ENCODE measurements around the gene CEP131. TPM values are rescaled to one million over a fixed set of nuclear protein-coding genes. Genes with fewer than 3 reads are reported as not detected.

The CEP131 gene
- total RNA-seq, 4 donors from 2014 or later: 6.0 to 8.8 (median 7.5) TPM

DNA sequence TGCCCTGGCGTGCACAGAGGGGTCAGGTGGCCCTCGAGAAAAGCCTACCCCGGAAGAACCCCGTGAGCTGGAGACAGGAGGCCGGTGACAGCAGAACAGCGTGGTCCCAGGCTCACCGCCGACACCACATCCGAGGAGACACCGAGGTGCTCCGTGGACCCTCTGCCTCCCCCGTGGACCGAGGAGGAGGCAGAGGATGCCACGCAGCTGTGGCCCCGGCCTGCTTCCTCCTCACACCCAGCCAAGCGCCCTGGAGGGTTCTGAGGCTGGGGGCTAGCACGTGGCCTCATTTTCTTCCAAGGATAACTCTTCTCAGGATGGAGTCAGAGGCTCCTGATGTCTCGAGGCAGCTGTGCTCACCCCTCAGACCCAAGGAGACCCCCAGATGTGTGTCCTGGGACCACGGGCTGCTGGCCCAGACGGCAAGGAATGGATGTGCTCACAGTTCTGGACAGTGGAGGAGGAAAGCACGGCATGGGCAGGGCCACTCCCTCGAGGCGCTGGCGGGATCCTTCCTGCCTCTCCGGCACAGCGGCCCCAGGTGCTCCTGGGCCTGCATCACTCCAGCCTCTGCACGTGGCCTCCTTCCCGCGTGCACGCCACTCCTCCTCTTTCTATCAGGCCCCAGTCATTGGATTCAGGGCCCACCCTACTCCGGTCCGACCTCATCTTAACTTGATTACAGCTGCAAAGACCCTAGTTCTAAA lies 61.9 kb downstream of the CEP131 start:
- in situ Hi-C loops (cut with MboI; ENCODE audit: low sequenced_read_pairs in 4 of 4): no loop called here
- peaks cover 0 to 3% of the 10 kb centered on the region in 2 donors for H3K4me1 ChIP-seq
- ATAC-seq: no peak
- intact Hi-C loops (cut with DNase I; ENCODE audit: low total_unique reads): no loop called here
- H3K9me3 ChIP-seq: no peaks in the 10 kb centered on the region
- TF ChIP-seq POLR2A (IDR thresholded peaks at IDR 0.05): no peak
- TF ChIP-seq, protein P1, sequence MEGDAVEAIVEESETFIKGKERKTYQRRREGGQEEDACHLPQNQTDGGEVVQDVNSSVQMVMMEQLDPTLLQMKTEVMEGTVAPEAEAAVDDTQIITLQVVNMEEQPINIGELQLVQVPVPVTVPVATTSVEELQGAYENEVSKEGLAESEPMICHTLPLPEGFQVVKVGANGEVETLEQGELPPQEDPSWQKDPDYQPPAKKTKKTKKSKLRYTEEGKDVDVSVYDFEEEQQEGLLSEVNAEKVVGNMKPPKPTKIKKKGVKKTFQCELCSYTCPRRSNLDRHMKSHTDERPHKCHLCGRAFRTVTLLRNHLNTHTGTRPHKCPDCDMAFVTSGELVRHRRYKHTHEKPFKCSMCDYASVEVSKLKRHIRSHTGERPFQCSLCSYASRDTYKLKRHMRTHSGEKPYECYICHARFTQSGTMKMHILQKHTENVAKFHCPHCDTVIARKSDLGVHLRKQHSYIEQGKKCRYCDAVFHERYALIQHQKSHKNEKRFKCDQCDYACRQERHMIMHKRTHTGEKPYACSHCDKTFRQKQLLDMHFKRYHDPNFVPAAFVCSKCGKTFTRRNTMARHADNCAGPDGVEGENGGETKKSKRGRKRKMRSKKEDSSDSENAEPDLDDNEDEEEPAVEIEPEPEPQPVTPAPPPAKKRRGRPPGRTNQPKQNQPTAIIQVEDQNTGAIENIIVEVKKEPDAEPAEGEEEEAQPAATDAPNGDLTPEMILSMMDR (IDR thresholded peaks at IDR 0.05 in 4 of 5, conservative IDR thresholded peaks at IDR 0.05 in 1 of 5): no peak
- no peaks in the 10 kb centered on the region for H3K36me3 ChIP-seq
- peak overlapping the region in 2 of 4 donors; percentile 47 to 48 for H3K27ac ChIP-seq
- H3K27me3 ChIP-seq: peaks cover 11 to 22% (median 15%) of the 10 kb centered on the region in 3 donors
- H3K4me3 ChIP-seq: peak overlapping the region in 2 of 4 donors; percentile 13 to 43
- no peak for DNase-seq

DNA sequence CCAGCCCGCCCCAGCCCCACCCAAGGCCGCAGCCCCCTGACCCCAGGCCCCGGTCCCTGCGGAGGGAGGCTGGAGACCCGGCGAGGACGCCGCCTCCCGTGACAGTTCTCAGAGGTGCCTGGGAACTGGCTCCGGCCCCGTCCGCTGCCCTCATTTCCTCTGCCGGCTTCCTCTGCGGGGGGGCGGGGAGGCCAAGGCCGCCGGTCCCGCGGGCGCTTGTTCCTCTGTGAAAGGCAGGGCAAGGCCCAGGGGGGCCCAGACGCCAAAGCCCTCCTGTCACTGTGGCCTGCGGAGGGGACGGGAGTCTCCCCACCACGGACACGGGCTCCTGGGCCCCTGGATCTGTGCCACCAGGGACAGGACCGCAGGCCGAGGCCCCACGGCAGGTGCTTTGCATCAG lies 62.5 kb downstream of the CEP131 start:
- TF ChIP-seq, protein P1 (IDR thresholded peaks at IDR 0.05 in 4 of 5, conservative IDR thresholded peaks at IDR 0.05 in 1 of 5): no peak
- TF ChIP-seq POLR2A (IDR thresholded peaks at IDR 0.05): no peak
- ATAC-seq (no peak), DNase-seq (no peak)
- Histone ChIP-seq H3K4me3 (peak overlapping the region in 3 of 4 donors; percentile 13 to 43 (median 20)), H3K36me3 (no peaks in the 10 kb centered on the region), H3K9me3 (no peaks in the 10 kb centered on the region), H3K27me3 (peaks cover 7 to 17% (median 10%) of the 10 kb centered on the region in 3 donors), H3K27ac (peak overlapping the region in 2 of 4 donors; percentile 47 to 48), H3K4me1 (no peaks in the 10 kb centered on the region)
- in situ Hi-C loops (cut with MboI; ENCODE audit: low sequenced_read_pairs in 4 of 4) (no loop called here), intact Hi-C loops (cut with DNase I; ENCODE audit: low total_unique reads) (no loop called here)

DNA sequence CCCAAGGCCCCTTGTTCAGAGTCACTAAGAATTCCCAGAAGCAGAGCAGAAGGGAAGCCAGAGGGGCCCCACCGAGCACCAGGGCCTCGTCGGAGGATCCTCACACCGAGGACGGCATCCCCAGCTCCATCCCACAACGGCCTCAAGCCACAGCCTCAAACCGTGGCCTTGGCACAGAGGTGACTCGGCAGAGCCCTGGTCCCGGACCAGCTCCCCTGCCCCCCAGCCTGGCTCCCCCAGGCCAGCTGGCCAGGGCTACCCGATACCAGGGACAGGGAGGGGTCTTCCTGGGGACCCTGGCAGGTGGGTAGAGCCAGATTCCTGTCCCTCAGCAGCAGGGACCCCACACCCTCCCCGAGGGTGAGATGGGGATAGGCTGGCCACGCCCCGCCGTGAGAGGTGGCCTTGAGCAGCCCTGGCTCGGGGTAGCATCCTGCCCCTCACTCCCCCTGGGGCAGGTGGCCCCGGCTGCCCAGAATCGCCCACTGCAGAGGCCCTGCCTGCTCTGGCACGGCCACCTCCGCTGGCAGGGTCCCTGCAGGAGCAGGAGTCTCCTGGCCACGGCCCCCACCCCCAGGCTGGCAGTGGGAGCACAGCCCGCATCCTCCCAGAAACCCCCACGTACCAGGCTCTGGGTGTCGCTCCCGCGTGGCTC lies 63.0 kb downstream of the CEP131 start:
- H3K27ac ChIP-seq: peak overlapping the region in 2 of 4 donors; percentile 47 to 48
- in situ Hi-C loops (cut with MboI; ENCODE audit: low sequenced_read_pairs in 4 of 4): no loop called here
- no peak for ATAC-seq

DNA sequence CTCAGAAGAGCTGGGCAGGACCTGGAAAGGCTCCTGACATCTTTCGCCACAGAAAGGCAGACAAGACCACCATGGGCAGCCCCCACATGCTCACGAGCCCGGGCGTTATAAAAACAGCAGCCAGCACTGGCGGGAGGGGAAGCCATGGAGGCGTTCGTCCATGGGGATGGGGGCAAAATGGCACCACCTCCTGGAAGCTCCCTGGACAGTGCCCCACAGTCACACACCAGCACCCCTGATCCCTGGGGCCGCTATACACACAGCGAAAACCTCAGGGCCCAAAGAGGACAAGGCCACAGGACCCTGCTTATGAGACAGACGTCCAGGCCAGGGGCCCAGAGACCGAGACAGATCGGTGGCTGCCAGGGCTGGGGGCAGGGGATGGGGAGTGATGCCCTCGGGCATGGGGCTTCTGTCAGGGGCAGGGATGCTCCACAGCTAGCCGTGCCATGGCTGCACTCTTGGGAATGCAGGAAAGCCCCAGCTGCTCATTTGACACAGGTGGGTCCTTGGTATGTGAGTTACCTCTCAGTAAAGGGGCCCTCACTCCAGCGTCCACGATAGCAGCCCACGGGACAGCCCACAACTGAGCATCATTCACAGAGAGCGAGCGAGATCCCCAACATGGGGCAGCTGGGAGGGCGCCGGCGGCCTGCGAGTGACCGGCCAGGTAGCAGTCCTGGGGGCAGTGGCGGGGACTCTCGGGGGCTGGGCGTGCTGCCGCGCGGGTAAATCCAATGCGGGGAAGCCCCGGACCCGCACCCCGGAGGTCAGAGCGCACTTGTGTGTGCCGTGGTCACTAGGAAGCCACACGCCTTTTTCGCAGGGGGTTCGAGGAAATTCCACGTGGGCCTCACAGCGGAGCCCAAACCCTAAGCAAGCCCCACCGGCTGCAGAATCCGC lies 63.8 kb downstream of the CEP131 start:
- H3K27ac ChIP-seq: no peak overlapping the region
- in situ Hi-C loops (cut with MboI; ENCODE audit: low sequenced_read_pairs in 4 of 4): no loop called here
- ATAC-seq (no peak), DNase-seq (no peak)
- H3K36me3 ChIP-seq: no peaks in the 10 kb centered on the region
- no peak for TF ChIP-seq POLR2A (IDR thresholded peaks at IDR 0.05)
- TF ChIP-seq, protein P1 (IDR thresholded peaks at IDR 0.05 in 4 of 5, conservative IDR thresholded peaks at IDR 0.05 in 1 of 5): no peak
- H3K9me3 ChIP-seq: no peaks in the 10 kb centered on the region
- H3K4me1 ChIP-seq: no peaks in the 10 kb centered on the region
- H3K27me3 ChIP-seq: peaks cover 0 to 6% (median 3%) of the 10 kb centered on the region in 3 donors
- peak overlapping the region in 1 of 4 donors; percentile 43 for H3K4me3 ChIP-seq
- intact Hi-C loops (cut with DNase I; ENCODE audit: low total_unique reads): no loop called here

More for the DNA sequence above, 63.0 kb downstream of the CEP131 start:
- no peaks in the 10 kb centered on the region for H3K36me3 ChIP-seq
- TF ChIP-seq, protein P1 (IDR thresholded peaks at IDR 0.05 in 4 of 5, conservative IDR thresholded peaks at IDR 0.05 in 1 of 5): no peak
- TF ChIP-seq POLR2A (IDR thresholded peaks at IDR 0.05): no peak
- no peaks in the 10 kb centered on the region for H3K4me1 ChIP-seq
- intact Hi-C loops (cut with DNase I; ENCODE audit: low total_unique reads): no loop called here
- DNase-seq: no peak
- peak overlapping the region in 3 of 4 donors; percentile 13 to 43 (median 20) for H3K4me3 ChIP-seq
- peaks cover under 1 to 11% (median 4%) of the 10 kb centered on the region in 3 donors for H3K27me3 ChIP-seq
- H3K9me3 ChIP-seq: no peaks in the 10 kb centered on the region
